Stimulated activated CD8-positive, alpha-beta memory T cell treated with anti-CD3 and anti-CD28 coated beads, Interleukin-15, amount 100 ng/mL, for 1 hour (primary cell): ENCODE measurements around the gene GALNTL6.
"Not testable (repeated sequence)": the region's sequence is repeated elsewhere in the genome, so short reads cannot be mapped to it uniquely, and the experiment has no call there.

Source experiments
- DNase-seq: peaks from one replicate; pipeline ENCODE4 v3.0.0-alpha.2; 2020; ENCODE audit warnings: low read depth

The GALNTL6 gene

DNA sequence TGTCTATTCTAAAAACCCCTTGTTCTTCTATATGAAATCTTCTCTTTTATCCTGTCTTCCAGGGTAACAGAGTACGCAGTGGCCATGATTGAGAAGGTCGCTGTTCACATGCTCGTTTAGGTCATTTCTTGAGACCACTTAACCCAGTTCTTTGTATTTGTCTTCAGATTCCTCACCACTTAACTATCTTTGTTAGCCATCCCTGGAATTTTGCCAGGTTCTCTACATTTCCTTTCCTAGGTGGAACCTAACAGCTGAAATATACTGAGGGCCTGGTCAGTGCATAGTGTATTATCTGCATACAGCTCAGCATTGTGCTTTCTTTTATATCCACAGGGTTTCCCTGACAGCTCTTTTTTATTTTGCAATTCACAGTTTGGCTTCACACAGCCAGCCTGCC is 1206.5 kb downstream of the GALNTL6 start:
- DNase-seq = no peak

DNA sequence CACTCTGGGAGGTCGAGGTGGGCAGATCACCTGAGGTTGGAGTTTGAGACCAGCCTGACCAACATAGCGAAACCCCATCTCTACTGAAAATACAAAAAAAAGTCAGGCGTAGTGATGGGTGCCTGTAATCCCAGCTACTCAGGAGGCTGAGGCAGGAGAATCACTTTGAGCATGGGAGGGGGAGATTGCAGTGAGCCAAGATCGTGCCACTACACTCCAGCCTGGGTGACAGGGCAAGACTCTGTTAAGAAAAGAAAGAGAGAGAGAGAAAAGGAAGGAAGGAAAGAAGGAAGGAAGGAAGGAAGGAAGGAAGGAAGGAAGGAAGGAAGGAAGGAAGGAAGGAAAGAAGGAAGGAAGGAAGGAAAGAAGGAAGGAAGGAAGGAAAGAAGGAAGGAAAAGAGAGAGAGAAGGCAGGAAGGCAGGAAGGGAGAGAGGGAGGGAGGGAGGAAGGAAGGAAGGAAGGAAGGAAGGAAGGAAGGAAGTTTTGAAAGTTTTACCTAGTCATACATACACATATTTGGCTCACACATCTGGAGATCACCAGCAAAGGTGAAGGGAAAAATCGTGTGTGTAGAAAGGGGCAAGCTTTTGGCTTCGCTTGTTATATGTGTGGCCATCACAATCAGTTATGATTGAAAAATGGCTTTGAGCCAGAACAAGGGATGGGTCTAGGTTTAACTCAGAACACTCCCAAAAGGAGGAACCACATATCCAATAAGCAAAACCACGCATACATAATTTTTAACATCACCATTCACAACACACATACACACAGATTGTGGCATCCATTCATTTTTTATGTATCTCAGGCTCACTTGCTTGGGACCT is 1208.8 kb downstream of the GALNTL6 start:
- DNase-seq = not testable (repeated sequence)

DNA sequence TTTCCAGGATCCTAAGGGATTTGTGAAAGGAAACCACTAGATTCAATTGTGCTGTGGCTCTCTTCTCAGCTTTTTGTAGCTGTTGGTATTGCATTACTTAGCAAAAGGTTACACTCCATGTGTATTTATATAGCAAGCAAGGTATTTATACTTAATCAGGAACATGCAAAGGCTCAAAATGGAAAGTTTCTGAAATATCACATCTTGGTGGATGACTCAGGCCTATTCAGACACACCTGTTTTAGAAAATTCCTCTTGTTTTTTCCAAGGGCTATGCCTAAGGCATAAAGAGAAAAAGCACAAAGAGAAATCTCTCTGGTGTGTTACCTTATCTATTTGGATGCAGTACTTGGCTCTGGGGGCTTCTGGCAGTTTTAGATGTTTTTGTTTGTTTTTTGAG is 1211.0 kb downstream of the GALNTL6 start:
- DNase-seq = no peak

DNA sequence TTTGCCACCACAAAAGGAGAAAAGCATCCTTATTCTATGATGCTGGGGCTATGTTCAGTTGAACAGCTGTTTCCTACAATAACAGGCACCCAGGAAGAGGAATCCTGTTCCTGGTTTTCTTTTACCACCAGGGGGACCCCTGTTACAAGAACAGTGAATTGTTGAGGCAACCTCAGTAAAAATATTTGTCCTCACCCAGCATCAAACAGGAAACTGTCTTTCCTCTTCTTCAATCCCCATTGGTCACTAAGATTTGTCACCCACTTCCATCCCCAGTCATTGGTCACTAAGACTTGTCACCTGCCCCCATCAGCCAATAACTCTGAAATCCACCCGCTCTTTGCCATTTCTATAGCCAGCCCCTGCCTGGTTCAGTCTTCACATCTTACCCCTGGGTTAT is 1211.9 kb downstream of the GALNTL6 start:
- no peak for DNase-seq

DNA sequence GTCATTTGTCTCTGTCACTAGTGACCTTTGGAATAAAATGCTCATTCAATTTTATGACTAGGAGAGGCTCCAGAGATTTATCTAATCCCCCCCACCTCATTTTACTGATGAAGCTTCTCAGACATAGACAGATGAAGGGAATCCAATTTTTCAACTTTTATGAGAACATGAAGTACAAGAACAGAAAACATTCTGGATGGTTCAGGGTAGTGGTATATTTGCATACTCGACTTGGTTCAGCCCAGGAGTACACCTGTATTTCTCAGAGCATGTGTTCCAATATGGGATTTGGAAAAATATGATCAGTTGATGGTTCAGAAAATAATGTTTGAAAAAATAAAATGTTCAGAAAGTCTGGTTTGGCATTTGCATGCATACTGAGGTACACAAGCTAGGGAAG is 1224.0 kb downstream of the GALNTL6 start:
- DNase-seq = no peak

DNA sequence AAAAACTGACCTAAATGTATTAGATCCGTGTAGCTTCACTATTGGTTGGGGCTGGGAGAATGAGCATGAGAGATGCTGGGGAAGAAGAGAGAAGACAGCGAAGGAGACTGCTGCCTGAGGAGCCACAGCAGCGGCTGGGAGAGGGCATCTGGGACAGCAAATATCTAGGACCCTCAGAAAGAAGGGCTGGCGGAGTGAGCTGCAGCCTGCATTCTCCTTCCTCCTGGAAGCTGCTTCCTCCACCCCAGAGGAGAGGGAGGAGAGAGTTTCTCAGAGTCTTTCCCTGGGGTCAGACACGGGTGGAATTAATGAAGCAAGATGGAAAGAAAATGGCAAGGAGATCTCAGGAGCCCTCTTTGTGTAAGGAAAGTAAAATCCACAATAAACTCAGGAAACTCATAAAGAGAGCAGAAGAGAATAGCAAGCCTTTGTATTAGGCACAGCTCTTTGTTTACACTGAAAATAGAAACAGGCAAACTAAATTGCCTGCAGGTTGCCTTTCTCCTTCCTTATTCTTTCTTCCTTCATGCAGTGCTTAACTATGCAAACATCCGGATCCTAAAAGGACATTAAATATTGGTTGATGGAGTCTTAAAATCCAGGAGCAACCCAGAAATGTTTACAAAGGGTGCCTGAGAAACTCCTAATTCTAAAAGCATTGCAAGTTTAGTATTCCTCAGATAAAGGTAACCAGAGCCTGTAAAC is 1225.1 kb downstream of the GALNTL6 start:
- DNase-seq = no peak

DNA sequence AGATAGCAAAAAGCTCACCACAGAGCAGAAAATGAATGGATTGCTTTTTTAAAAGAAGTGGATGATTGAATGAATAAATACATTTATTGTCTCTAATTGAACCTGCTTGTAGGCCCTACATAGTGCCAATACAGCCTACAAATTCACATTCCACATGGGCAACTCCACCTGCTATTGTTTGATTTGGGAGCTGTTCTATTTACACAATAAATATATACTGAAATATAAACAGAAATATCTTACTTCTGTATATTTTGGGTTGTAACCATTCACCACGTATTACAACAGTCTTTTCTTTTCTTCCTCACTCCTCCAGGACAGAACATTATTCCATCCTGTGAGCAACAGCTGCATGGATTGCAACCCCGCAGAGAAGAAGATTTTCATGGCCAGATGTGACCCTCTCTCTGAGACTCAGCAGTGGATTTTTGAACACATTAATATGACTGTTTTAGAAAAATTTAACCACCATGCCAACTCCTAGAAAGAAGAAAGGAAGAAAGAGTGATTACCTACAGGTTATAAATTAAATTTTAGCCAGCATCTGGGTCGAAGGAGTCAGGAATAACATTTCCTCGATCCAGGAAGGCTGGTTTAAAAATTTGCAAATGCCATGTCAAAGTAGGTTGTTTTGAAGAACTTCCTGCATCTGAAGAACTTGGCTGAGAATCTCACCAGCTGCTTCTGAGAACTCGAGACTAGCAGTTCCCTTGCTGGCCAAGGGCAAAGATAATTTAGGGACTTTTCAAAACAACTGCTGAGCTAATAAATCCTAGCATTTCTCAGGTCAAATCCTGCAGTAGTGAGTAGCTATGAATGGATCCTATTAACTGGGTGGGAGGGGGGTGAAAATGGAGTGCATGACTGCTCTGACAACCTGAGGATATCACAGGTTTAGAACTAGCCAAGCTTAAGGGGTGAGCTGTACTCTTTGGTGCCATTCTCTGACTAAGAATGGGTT is 1226.7 kb downstream of the GALNTL6 start:
- DNase-seq = no peak

DNA sequence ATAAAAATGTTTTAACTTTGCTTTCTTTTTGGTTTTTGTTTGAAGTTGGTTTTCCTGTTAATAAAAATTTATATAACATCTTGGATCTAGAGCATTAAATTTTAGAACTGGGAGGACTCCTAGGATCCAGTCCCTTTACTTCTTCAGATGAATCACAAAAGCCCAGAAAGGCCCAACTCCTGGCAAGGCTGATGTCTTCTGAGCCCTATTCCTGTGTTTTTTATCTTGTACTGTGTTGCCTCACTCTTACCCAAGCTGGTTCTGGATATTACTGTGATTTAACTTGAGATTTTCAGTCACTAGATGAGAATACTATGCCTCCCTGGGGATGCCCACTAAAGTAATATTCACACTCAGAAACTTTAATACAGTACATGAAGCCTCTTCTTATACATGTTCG is 1228.3 kb downstream of the GALNTL6 start:
- DNase-seq = no peak

DNA sequence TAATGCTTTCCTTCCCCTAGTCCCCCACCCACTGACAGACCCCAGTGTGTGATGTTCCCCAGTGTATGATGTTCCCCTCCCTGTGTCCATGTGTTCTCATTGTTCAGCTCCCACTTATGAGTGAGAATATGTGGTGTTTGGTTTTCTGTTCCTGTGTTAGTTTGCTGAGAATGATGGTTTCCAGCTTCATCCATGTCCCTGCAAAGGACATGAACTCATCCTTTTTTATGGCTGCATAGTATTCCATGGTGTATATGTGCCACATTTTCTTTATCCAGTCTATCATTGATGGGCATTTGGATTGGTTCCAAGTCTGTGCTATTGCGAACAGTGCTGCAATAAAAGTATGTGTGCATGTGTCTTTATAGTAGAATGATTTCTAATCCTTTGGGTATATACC is 1228.9 kb downstream of the GALNTL6 start:
- not testable (repeated sequence) for DNase-seq

DNA sequence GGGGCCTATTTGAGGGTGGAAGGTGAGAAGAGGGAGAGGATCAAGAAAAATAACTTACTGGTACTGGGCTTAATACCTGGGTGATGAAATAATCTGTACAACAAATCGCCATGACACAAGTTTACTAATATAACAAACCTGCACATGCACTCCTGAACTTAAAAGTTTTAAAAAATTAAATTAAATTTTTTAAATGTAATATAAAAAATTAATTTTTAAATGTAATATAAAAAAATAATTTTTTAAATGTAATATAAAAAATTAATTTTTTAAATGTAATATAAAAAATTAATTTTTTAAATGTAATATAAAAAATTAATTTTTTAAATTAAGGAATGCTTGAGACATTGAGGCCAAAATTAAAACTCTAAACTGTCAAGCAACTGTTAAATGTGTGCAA is 1231.1 kb downstream of the GALNTL6 start:
- DNase-seq = no peak

DNA sequence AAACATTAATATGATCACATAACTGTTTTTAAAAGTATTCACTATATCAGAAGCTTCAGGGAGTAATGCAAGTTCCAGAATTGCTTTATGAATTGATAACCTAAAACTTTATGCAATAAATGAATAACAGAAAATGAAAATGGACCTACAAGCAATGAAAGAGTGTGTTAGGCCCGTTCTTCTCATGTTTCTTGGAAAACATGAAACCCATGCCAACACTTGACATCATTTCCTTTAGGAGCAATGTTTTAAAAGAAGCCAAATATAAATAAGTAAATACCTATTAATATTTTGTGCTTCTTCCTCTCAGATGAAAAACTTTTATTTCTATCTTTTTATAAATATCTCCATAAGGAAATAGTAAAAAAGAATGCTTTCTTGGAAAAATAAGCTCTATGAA is 1232.4 kb downstream of the GALNTL6 start:
- DNase-seq = no peak

DNA sequence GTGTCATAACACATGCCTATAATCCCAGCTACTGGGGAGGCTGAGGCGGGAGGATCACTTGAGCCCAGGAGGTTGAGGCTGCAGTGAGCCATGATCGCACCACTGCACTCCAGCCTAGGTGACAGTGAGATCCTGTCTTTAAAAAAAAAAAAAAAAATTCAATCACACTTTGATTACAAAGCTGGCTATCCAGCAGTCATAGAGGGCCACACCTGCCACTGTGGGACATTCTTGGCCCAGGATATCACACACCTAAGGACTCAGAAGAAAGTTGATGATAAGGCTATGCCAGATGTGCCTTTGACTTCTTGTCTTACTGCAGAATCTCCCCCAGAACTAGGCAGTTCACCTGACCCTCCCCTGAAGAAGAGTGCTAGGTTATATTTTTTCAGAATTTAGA is 1232.9 kb downstream of the GALNTL6 start:
- DNase-seq = no peak

DNA sequence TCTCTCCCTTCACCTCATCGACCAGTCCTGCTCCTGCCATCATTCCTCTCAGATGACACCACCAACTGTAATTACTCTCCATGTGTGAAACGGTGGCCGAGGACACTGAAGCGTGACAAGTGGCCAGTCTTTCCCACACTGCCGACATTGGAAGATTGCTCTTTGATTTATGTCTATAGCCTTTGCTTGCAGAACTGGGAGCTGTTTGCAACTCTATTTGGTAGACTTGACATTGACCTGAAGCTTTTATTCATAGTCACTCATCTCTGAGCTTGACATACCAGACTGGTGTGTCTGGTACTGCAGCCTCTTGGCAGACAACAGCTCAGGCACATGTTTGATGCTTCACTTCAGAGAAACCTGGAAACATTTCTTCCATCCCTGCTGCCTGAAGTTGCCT is 1233.6 kb downstream of the GALNTL6 start:
- DNase-seq = no peak

DNA sequence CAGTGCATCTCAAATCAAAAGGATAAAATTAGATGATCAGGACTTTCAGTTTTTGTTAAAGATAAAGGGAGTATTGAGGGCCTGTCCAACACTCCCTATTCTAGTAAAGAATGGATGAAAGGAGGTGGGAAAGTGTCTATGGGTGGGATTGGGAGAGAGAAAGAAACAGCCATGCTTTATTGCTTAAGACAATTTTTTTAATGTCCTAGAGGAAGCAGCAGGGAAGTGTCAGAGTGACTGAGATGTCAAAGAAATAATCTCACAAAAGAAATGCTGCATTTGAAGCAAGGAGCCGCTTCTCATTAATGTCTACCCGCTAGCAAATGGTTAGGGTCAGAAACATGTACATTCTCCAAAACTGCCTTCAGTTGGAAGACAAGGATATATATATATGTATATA is 1238.0 kb downstream of the GALNTL6 start:
- DNase-seq = no peak

DNA sequence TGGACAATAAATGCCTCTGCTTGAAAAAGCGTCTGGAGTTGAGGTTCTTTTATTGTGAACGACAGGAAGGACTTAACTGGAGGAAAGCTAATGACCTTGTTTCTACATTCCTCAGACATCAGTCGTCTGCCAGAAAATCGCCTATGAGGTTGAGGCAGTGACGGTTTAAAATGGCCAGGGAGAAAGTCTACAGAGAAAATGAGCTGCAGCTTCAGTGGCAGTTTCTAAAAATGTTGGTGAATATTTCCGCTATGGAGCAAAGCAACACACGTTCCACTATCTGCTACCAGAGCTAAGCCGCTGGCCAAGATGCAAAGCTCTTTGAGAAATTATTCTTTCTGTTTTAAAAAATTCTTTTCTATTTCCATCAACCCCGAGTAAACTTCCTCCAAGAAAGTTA is 1238.5 kb downstream of the GALNTL6 start:
- no peak for DNase-seq

DNA sequence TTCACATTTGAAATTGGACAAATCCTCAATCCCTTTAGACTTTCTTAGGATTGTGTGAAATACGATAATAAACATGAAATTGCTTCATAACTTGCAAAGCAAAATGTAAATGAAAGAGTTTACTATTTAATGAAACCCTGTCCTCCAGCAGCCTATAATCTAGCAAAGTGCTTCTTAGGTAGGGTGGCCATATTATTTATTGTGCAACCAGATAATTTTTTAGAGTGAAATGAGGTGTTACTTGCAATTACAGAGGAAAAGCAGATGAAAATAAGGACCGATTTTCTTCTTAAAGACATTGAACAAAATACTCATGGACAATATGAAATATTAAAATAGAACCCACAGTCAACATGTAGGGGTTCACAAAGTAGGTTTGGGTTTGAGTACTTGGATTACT is 1239.2 kb downstream of the GALNTL6 start:
- DNase-seq = no peak

DNA sequence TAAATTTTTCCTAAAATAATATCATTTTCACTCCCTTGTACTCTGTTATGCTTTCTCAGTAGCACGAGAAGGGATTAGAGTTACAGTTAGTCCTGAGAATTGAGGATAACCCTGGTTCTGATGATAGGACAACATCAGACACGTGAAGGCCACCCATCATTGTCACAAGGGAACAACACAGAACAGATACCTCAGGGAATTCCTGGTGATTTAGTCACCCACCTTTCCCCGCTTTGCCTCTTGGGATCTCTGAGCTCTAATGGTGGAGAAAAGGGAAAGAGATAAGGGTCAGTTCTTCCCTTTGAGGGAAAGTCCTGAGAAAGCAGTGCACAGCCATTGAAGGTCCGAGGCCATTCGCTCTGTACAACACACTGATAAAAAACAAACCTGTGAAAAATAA is 1243.1 kb downstream of the GALNTL6 start:
- no peak for DNase-seq

DNA sequence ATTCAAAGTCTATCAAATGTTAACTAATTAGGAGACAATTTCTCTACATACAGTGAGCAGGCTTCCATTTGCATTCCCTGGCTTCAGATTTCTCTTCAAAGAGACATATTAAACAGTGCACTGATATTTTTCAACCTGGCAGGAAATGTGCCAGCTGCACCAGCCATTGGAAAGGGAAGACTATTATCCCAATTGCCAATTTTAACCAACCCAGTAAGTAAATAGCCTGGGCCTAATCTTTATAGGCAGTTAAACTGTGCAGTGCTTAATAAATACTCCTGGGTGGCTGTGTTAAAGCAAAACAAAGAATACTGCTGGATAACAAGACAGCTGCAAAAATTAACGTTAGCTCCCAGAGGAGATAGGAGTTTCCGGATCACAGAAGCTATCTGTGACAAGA is 1243.5 kb downstream of the GALNTL6 start:
- no peak for DNase-seq

DNA sequence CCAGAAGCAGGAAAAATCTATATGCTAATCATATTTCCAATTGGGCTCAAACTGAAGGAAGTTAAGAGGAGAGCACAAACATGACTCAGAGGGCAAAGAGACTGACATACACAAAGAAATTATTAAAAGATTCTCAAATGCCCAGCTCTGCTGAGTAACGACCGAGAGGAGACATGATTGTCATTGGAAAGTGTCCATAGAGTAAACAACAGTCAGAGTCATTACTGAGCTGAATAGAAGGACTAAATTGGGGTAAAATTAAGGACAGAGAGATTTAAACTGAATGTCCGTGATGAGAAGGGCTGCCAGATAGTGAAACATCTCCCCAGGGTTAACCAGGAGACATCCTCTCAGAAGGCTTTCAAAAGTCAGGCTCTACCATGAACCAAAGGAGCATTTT is 1244.2 kb downstream of the GALNTL6 start:
- DNase-seq = no peak

DNA sequence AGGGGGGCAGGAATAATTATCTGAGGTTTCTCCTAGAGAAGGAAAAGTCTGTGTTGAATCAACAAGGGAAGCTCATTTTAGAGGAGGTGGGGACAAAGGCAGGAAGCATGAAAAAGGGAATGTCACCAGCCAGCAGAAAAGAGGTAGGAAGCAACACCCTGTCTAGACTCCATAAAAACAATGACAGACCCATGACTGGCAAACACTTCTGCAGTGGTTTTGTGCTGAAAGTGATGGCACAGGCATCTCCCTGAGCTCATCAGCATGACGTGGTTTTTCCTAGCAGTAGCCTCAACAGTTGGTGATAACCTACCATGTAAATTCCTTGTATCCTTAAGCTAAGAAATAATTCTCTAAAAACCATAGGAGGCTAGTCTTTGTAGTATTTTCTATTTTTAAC is 1244.7 kb downstream of the GALNTL6 start:
- no peak for DNase-seq

DNA sequence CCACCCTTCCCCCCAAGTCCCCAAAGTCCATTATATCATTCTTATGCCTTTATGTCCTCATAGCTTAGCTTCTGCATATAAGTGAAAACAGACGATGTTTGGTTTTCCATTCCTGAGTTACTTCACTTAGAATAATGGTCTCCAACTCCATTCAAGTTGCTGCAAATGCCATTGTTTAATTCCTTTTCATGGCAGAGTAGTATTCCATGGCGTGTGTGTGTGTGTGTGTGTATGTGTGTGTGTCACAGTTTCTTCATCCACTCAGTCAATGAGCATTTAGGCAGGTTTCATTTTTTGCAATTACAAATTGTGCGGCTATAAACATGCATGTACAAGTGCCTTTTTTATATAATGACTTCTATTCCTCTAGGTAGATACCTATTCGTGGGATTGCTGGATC is 1248.0 kb downstream of the GALNTL6 start:
- DNase-seq = no peak

DNA sequence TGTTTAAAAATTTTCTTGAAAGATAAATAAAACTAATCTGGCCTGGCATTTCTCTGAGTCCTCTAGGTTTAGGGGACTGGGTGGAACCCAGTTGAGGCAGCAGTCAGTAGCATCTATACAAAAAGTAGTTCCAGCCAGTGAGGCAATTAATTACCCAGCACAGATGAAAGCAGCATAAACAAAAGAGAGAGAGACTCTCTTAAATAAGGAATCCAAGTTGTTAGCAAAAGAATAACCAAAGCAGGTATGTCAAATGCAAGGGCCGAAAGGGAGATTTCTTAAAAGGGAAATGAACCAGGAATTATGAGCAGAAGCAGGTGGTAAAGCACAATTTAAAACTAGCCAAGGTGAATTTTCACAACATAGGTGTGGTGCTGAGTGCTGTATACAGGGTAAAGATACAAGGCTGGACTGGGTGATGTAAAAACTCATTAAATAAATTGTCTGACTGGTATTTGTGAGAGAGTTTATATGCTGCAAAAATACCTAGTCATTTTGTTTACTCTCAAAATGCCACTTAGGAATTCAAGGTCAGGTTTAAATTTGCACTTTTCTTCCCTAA is 1260.8 kb downstream of the GALNTL6 start:
- no peak for DNase-seq
